Stimulated activated naive CD8-positive, alpha-beta T cell treated with anti-CD3 and anti-CD28 coated beads, Interleukin-15, Interleukin-2, amounts not matched to agents 100 U/mL and 50 U/mL, for 24 hours (primary cell): Measurements from ENCODE around the gene GFER.
"Not testable (repeated sequence)": the region's sequence is repeated elsewhere in the genome, so short reads cannot be mapped to it uniquely, and the experiment has no call there.

Source experiments
- ATAC-seq: fragments of 150-1000 bp; cut with Tn5 transposase; one replicate; pipeline ENCODE4 v1.10.0; 2021
- DNase-seq: peaks from one replicate; pipeline ENCODE4 v3.0.0; 2021

GFER gene

DNA sequence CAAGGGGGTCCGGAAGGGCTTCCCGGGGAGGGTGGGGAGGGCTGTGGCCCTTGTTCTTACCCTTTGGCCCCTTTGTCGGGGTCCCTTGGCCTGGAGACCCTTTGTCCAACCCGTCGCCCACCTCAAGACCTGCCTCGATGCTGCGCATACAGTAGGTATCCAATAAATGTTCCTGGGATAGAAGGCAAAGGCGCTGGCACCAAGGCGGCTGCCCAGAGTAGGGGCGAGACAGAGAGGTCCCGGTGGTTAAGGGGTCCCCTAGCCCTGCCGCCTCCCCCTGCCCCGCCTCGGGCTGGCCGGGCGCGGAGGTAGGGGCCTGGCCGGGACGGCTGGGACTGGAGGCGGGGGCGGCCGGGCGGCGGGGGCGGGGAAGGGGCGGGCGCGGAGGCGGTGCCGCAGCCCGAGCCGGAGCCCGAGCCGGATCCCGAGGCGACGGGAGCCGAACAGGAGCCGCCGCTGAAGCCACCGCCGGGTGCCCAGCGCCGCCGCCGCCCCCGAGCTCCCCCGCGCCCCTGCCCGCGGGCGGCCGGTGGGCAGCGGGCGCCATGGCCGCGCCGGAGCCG lies 42.5 kb downstream of the GFER start, which contains the start of gene NHERF2:
Gene NHERF2, plus strand, starts transcription at position 442 of the 563 bp plus-strand sequence. Its CDS starts 104 bp downstream, at position 546.
- ATAC-seq: no peak
- no peak for DNase-seq

DNA sequence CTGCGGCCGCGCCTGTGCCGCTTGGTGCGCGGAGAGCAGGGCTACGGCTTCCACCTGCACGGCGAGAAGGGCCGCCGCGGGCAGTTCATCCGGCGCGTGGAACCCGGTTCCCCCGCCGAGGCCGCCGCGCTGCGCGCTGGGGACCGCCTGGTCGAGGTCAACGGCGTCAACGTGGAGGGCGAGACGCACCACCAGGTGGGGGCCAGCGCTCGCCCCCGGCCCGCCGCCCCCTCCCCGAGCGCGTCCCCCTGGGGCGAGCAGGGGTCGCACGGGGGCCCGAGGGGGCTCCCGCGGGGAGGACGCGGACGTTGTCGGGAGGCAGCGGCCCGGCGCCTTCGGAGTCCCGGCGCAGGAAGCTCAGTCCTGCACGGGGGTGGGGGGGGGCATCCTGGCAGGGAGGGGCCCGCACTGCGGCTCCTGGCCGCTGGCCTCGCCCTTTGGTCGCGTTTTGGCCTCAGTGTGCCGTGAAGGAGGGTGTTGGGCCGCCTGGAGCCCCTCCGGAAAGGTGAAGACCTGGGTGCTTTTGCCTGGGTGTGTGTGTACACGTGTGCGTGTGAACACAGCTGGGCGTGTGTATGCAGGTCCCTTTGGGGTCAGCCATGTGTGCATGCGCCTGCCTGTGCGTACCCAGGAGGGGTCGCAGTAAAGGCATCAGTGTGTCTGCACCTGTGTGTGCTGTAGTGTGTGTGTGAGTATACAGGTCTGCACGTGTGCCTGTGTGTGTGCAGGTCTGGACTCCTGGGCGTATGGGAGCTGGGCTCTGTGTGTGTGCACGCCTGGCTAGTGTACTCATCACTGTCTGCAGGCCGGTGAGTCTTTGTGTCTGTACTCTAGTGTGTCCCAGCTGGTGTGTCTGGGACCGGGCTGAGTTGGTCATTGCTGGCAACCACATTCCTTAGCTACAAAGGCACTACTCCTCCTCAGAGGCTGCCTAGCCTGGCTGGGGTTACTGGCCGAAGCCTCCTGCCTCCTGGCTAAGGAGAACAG lies 43.3 kb downstream of the GFER start:
- DNase-seq: no peak
- no peak for ATAC-seq

DNA sequence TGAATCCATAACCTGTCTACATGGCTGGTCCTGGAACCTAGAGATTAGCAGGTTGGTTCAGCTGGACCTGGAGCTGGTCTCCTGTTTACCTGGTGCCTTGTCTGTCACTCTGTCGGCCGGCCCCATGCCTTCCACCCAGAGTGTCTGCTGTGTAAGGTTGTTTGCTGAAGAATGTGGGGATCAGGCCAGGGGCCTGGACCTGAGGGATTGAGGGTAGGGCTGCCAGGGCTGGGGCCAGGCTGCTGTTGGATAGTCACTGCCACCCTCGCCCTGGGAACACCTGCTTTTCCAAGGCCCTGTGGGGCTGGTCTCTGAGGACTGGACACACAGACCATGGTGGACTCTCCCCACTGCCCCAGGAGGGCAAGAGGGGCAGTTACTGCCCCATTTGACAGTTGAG lies 44.2 kb downstream of the GFER start:
- no peak for ATAC-seq
- no peak for DNase-seq

DNA sequence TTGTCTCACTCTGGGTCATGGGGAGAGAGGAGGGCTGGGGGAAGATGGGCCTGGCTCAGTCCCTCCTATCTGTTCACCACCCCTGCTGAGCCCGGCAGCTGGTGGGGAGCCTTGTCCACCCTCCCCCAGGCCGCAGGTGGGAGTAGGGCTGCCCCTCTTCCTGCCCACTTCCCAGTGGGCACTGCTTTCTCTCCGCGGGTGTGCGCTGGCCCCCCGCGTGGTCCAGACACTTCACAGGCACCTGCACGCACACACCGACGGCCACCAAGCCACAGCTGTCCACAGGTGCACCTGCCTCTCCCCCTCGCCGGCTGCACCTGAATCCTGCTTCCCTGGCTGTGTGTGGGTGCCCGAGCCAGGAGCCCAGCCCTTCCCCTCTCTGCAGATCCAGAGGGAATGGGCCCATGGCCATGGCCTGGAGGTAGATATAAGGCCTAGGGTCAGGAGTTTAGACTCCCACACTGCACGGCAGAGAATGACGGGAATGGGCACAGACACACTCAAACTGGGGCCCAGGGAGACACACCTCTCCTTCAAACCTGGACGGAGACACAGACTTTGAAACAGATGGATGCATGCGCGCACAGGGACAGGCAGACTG lies 44.7 kb downstream of the GFER start:
- DNase-seq: no peak
- ATAC-seq: no peak

GRCh38 chr16:2029350-2029749 lies 45.4 kb downstream of the GFER start:
- no peak for DNase-seq
- no peak for ATAC-seq

DNA sequence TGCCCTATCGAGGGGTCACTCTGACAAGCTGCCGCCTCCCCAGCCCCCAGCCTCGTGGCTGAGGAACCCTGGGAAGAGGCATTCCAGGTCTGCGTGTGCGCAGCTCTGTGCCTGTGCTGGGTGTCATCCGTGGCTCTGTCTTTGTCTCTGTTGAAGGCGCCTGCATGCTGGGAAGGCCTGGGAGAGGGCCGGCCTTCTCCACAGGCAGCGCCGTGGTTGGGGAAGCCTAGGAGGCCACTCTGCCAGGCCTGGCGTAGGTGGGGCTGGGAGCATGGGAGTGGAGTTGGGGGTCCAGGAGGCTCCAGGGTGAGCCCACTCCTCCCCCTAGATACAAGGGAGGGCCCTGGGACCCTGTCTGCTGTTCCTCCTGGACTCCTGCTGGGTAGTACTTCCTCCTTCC lies 46.0 kb downstream of the GFER start:
- no peak for DNase-seq
- ATAC-seq: no peak

DNA sequence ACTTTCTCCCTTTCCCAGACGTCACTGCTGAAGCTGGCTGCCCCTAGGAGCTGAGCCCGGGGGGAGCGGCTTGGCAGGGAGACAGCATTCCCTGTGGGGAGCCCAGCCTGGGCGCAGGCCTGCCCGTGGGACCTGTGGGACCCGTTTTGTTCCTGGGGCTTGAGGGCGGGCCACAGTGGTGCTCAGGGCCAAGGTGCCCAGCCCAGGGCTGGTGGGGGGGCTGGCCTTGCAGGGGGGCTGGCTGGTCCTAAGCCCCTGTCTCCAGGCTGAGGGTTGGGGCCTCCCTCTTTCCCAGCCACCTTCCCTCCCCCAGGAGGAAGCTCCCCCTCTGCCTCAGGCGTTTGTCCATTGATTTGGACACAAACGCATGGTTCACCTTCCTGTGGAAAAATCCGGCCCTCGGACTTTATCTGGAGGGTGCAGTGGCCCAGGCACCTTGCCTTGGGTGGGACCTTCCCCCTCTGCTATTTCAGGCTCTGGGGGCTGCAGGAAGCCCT lies 47.1 kb downstream of the GFER start:
- ATAC-seq (no peak), DNase-seq (no peak)

- DNase-seq (no peak), ATAC-seq (no peak)
These were observed 48.5 kb downstream of the GFER start for GRCh38 chr16:2032285-2033056.

DNA sequence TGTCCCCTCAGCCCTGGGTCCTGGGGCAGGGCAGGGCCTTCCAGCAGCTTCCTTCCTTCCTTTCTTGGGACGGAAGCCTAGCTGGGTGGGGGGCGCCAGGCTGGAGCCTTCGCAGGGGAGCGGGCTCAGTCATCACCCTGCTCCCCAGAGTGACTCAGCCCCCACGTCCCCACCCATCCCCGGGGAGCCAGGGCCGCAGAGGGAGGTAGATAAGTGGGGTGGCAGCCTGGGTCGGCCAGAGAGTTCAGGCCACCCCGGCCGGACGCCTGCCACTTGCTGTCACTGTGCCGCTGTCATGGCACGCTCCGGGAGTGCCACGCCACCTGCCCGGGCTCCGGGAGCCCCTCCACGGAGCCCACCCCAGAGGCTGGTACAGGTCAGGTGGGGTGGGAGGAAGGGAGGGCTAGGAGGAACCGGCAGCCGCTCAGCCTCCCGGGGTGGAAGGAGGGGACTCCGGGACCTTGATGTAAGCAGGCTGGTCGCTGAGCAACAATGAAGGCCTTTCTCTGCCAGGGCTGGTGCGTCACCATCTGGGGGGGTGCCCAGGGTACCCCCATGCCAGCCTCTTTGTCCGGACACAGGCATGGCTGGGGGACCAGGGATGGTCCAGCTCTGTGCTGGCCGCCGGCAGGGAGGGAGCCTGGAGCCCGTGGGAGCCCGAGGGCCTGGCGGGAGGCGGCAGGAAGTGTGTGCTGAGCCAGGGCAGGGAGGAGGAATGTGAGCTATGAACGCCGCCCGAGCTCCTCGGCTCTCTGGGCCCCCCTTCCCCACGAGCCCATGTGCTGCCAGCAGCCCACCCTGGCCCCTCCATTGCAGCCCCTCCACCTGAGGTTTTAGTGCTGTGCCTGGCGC lies 49.3 kb downstream of the GFER start:
- DNase-seq: no peak
- no peak for ATAC-seq

DNA sequence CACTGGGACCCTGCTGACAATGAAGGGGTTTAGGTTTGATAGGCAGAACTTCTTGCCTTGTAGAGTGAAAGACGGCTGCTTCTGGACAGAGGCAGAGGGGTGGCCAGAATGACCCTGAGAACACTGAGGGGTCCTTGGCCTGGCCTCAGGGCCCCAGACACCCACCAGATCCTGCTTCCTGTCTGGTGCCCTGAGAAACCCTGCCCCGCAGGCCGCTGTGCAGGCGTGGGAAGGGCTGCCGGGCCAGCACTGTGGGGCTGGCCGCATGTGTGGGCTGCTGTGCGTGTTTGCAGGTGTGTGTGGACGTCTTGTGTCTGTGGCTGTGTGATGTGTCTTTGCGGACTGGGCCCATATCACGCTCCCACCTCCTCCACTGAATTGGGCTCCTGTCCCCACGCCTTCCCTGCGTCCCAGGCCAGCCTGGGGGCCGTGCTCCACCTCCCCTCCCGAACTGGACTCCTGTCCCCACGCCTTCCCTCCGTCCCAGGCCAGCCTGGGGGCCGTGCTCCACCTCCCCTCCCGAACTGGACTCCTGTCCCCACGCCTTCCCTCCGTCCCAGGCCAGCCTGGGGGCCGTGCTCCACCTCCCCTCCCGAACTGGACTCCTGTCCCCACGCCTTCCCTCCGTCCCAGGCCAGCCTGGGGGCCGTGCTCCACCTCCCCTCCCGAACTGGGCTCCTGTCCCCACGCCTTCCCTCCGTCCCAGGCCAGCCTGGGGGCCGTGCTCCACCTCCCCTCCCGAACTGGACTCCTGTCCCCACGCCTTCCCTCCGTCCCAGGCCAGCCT lies 50.1 kb downstream of the GFER start:
- not testable (repeated sequence) for DNase-seq, ATAC-seq

DNA sequence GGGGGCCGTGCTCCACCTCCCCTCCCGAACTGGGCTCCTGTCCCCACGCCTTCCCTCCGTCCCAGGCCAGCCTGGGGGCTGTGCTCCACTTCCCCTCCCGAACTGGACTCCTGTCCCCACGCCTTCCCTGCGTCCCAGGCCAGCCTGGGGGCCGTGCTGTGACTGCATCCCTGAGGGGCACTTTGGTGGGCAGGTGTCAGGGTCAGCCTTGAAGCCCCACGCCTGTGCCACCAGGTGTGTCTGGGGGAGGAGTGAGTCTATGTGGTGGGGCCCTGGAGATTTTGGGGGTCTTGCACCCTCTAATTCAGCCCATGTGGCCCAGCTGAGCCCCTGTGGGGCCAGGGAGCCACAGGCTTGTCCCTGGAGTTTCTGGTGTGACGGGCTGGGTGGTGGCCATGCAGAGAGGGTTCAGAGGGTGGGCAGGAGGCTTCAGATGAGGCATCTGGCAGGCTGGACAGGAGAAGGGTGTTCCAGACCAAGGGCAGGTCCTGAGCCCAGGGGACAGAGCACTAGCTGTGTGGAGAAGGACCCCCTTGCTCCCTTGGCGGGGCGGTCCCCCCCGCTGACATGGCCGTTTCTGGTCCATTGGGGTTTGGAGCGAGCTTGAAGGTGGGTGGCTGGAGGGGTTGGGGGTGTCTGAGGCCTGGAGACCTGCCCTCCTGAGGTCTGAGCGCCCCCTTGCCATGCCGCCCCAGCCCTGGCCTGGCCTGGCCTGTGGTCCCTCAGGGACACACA lies 50.9 kb downstream of the GFER start:
- DNase-seq (no peak), ATAC-seq (no peak)

DNA sequence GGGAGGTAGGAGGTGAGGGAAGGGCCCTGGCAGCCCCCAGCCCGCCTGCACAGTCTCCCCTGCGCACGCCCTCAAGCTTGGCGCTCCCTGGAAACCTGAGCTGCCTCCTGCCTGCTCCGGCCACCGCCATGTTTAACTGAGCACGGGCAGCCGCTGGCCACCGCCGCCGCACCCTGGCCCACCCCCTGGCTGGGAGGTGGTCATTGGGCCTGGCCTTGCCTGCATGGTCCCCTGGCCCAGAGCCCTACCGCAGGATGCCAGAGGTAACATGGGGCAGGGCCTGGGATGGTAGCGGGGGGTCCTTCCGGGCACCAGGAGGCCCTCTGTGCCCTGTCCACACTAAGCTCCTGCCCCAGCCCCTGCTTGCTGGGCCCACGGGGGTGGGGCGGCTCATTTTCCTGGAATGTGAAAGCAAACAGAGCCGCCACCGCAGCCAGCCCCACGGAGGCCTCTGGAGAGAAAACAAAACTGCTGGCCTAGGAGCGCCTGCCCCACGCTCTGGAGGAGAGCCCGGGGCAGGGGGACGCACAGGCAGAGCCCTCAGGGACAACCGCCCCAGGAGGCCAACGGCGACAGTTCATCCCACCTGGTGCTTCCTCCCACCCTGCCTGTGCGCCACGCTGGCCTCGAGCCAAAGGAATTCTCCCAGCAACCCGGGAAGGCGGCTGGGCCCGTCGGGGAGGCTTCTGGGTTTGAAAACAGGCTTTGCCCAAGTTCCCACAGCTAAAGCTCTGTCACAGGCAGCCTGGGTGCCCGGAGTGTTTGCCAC lies 51.6 kb downstream of the GFER start:
- DNase-seq (no peak), ATAC-seq (no peak)

DNA sequence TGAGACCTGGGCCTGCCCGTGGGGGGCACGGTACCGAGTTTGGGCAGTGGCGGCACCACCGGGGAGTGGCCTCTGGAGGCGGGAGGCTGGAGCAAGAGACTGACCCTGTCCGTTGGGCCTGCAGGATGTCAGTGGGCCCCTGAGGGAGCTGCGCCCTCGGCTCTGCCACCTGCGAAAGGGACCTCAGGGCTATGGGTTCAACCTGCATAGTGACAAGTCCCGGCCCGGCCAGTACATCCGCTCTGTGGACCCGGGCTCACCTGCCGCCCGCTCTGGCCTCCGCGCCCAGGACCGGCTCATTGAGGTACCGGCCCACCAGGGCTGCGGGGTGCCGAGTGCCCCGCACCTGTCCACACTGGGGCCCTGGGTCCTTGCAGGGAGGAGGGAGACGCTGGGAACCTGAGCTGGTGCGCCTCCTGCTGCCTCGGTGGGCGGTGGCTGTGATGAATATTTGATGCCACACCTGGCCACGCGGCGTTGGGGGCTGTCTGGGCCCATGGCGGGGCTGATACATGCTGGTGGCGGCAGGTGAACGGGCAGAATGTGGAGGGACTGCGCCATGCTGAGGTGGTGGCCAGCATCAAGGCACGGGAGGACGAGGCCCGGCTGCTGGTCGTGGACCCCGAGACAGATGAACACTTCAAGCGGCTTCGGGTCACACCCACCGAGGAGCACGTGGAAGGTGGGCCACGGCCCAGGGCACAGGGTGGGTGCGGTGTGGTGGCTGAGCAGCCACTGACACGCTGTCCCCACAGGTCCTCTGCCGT lies 52.4 kb downstream of the GFER start:
- ATAC-seq: no peak
- DNase-seq: no peak

DNA sequence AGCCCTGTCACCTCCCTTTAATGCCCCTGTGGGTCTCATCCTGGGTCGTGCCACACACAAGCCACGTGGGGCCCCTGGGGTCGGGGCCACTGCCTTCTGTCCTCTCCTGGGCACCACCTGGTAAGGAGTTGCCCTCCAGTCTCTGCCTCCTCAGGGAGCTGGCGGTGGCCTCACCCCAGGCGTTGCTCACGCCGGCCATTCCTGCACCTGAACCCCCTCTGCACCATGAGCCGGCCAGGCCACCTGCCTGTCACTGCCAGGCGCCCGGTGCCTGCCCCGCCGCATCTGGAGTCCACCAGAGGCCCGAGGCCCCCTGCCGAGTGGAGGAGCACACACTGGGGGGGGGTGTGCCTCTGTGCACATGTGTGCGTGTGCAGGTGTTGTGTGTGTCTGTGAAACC lies 53.1 kb downstream of the GFER start:
- DNase-seq (no peak), ATAC-seq (no peak)
